B cell (primary cell): ENCODE results near the gene MTHFR. TPM values are rescaled to one million over a fixed set of nuclear protein-coding genes. Genes with fewer than 3 reads are reported as not detected.
A peak's percentile ranks its signal among the peaks of the same experiment; 100 is the strongest.

Source experiments
- ATAC-seq: fragments of 200-7000 bp; cut with Tn5 transposase; one replicate; pipeline ENCODE4 v1.10.0; 2021; ENCODE audit warnings: low read depth, mild to moderate bottlenecking, moderate number of reproducible peaks, moderate library complexity
- CTCF ChIA-PET: fragments of 350-600 bp; sonication (Branson Sonifier 250); formaldehyde crosslinking; loops from one replicate; lab custom pipeline; 2021; ENCODE audit warnings: antibody characterized with exemption, inconsistent platforms; lab: Charles Lee
- POLR2A ChIA-PET: fragments of 350-600 bp; sonication (Branson Sonifier 250); formaldehyde crosslinking; loops from one replicate; lab custom pipeline; 2021; ENCODE audit warnings: antibody characterized with exemption; lab: Charles Lee
- DNase-seq: peaks from one replicate; pipeline ENCODE4 v3.0.0; 2013
- H2AFZ ChIP-seq: 2 replicates; pipeline ENCODE4 v1.6.1; 2012; ENCODE audit warnings: mild to moderate bottlenecking, low read depth, low read length; ENCODE audit not compliant: insufficient read depth, poor library complexity, severe bottlenecking
- H3K27ac ChIP-seq, 2 donors: 1 replicate in 1 of 2; 2 replicates in 1 of 2; pipeline ENCODE4 v1.5.1; 2012 to 2013; ENCODE audit warnings: low read length in 2 of 2, mild to moderate bottlenecking in 2 of 2, moderate library complexity in 1 of 2
- H3K27me3 ChIP-seq, 4 experiments: fragments of 200-600 bp in 1 of 4; sonication (generic) in 1 of 4; replicated peaks in 1 of 4; 1 replicate in 2 of 4; 2 replicates in 2 of 4; pipeline versions ENCODE4 v1.6.1 to v1.7.0; 2013 to 2016; ENCODE audit warnings: low read length in 3 of 4, mild to moderate bottlenecking in 2 of 4, mixed read lengths in 1 of 4, moderate library complexity in 1 of 4; ENCODE audit not compliant: insufficient read depth in 4 of 4, control insufficient read depth in 3 of 4; ENCODE audit errors: control extremely low read depth in 1 of 4
- H3K36me3 ChIP-seq, 2 experiments: replicated peaks in 1 of 2; 1 replicate in 1 of 2; 2 replicates in 1 of 2; pipeline versions ENCODE4 v1.6.1 to v1.7.1; 2013; ENCODE audit warnings: low read length in 1 of 2; ENCODE audit not compliant: insufficient read depth in 2 of 2, control insufficient read depth in 1 of 2; ENCODE audit errors: control extremely low read depth in 1 of 2, extremely low read depth in 1 of 2
- H3K4me1 ChIP-seq, 2 donors: fragments of 200-600 bp in 1 of 2; sonication (generic) in 1 of 2; 1 replicate in 1 of 2; 2 replicates in 1 of 2; pipeline versions ENCODE4 v1.5.1 to v1.6.1; 2013 to 2017; ENCODE audit warnings: low read length in 2 of 2; ENCODE audit not compliant: control insufficient read depth in 2 of 2, insufficient read depth in 2 of 2
- H3K4me2 ChIP-seq: replicated peaks from 2 replicates; pipeline ENCODE3; 2012; ENCODE audit warnings: mild to moderate bottlenecking, low read depth, low read length; ENCODE audit not compliant: poor library complexity, severe bottlenecking
- H3K4me3 ChIP-seq, 5 experiments: fragments of 200-600 bp in 1 of 5; sonication (generic) in 1 of 5; 1 replicate in 3 of 5; 2 replicates in 2 of 5; pipeline versions ENCODE4 v1.5.1 to v1.7.0; 2011 to 2016; ENCODE audit warnings: low read length in 4 of 5, mild to moderate bottlenecking in 4 of 5, low read depth in 2 of 5, control low read depth in 1 of 5, moderate library complexity in 1 of 5; ENCODE audit not compliant: insufficient read depth in 1 of 5; ENCODE audit errors: control extremely low read depth in 1 of 5, extremely low read depth in 1 of 5
- H3K79me2 ChIP-seq: fragments of 200-600 bp; sonication (generic); one replicate; pipeline ENCODE4 v1.6.0; 2016; ENCODE audit warnings: low read length; ENCODE audit not compliant: control insufficient read depth, insufficient read depth
- H3K9ac ChIP-seq: fragments of 200-600 bp; sonication (generic); 2 replicates; pipeline ENCODE4 v1.6.1; 2017; ENCODE audit warnings: mild to moderate bottlenecking, low read length, moderate library complexity
- H3K9me3 ChIP-seq, 3 donors: one replicate each; pipeline versions ENCODE4 v1.6.1 to v1.7.1; 2013; ENCODE audit warnings: low read length in 2 of 3; ENCODE audit not compliant: control insufficient read depth in 2 of 3, insufficient read depth in 1 of 3; ENCODE audit errors: control extremely low read depth in 1 of 3
- H4K20me1 ChIP-seq: 2 replicates; pipeline ENCODE4 v1.6.0; 2012; ENCODE audit warnings: mild to moderate bottlenecking, low read length; ENCODE audit not compliant: insufficient read depth, control insufficient read depth, poor library complexity, severe bottlenecking
- H3K27ac Mint-ChIP-seq: one replicate; pipeline ENCODE4 v1.8.0; 2021; ENCODE audit warnings: mixed read lengths
- H3K27me3 Mint-ChIP-seq: one replicate; pipeline ENCODE4 v1.8.0; 2021; ENCODE audit warnings: mixed read lengths
- H3K4me1 Mint-ChIP-seq: one replicate; pipeline ENCODE4 v1.8.0; 2021; ENCODE audit warnings: mixed read lengths
- H3K4me3 Mint-ChIP-seq: one replicate; pipeline ENCODE4 v1.8.0; 2021; ENCODE audit warnings: mixed read lengths
- H3K9me3 Mint-ChIP-seq: one replicate; pipeline ENCODE4 v1.8.0; 2022; ENCODE audit warnings: mixed read lengths; ENCODE audit not compliant: insufficient read depth
- EZH2 ChIP-seq: IDR thresholded peaks from 2 replicates; pipeline ENCODE4 v1.6.1; 2012; ENCODE audit warnings: borderline replicate concordance, low read depth, mild to moderate bottlenecking, moderate library complexity, low read length; ENCODE audit not compliant: insufficient read depth, poor library complexity, severe bottlenecking
- WGBS: methylation state at CpG from one replicate; pipeline ENCODE4 v1.1.5; 2013; ENCODE audit warnings: missing lambda C conversion rate; ENCODE audit not compliant: insufficient coverage; 5-methylcytosine and 5-hydroxymethylcytosine counted together
- intact Hi-C: fragments of 100-400 bp; cut with micrococcal nuclease; formaldehyde crosslinking; loops from one replicate; pipeline ENCODE4 v1.10.0; 2022
- polyA plus RNA-seq: library from polyadenylated mRNA; depleted of rRNA; stranded (reverse); fragments of >200 nt; gene quantifications from 2 replicates; pipeline ENCODE4 v1.2.3, GENCODE V29; 2012
- total RNA-seq, 2 donors: library from RNA; stranded (reverse); fragments of 120-200 nt in 1 of 2; gene quantifications; 1 replicate in 1 of 2; 2 replicates in 1 of 2; pipeline versions ENCODE4 v1.2.3 to v1.2.4, GENCODE V29; 2013 to 2022
- TF ChIP-seq, protein P1 (sequence below): fragments of 200-600 bp; IDR thresholded peaks from one replicate; pipeline ENCODE4 v1.8.0; 2022; ENCODE audit warnings: antibody characterized with exemption, mild to moderate bottlenecking

The MTHFR gene
- total and polyA plus RNA-seq, 2 donors (not counting 1 experiment from before 2014, with no cell fraction given) = 35.8 to 114 TPM

DNA sequence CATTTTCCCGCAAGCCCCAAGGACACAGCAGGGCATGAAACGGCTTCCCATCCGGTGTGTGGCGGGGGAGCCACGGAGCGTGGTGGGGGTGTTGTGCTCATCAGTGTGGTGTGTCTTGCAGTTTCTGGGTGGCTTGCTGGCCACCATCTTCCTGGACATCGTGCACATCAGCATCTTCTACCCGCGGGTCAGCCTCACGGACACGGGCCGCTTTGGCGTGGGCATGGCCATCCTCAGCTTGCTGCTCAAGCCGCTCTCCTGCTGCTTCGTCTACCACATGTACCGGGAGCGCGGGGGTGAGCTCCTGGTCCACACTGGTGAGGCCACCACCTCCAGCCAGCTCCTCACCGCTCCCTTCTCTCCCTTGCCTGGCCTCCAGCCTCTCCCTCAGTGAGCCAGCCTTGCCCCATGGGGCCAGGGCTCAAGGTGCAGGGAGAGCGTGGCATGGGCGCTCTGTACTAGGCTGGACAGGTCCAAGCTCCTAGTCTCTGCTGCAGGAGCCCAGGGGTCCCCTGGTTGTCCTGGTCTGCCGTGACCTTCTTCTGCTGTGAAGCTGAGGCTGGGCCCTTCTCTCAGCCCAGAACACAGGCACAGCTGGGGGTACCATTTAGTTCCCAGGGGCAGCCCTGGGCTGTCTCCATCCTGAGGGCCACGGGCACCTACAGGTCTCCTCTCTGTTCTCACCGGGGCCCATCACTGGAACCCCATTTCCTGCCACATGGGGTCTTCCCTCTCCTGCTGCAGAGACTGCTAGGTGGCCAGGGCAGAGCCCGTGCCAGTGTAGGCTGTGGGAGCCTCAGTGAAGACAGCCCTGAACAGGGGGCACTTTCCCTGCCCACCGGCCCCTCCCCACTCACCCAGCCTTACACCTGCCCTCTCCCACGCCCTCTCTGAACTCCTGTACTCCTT lies 57.2 kb downstream of the MTHFR start:
- WGBS = 95% methylated on average over 25 of the region's 27 CpGs
- POLR2A ChIA-PET = no interaction called here
- H3K4me1 Mint-ChIP-seq = peaks cover 6% of the 10 kb centered on the region
- no peaks in the 10 kb centered on the region for H3K9me3 Mint-ChIP-seq
- no peak overlapping the region for H3K9ac ChIP-seq
- no peak overlapping the region for H3K4me3 ChIP-seq
- no peak for TF ChIP-seq EZH2
- TF ChIP-seq, protein P1, sequence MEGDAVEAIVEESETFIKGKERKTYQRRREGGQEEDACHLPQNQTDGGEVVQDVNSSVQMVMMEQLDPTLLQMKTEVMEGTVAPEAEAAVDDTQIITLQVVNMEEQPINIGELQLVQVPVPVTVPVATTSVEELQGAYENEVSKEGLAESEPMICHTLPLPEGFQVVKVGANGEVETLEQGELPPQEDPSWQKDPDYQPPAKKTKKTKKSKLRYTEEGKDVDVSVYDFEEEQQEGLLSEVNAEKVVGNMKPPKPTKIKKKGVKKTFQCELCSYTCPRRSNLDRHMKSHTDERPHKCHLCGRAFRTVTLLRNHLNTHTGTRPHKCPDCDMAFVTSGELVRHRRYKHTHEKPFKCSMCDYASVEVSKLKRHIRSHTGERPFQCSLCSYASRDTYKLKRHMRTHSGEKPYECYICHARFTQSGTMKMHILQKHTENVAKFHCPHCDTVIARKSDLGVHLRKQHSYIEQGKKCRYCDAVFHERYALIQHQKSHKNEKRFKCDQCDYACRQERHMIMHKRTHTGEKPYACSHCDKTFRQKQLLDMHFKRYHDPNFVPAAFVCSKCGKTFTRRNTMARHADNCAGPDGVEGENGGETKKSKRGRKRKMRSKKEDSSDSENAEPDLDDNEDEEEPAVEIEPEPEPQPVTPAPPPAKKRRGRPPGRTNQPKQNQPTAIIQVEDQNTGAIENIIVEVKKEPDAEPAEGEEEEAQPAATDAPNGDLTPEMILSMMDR = no peak
- peak overlapping the region; percentile 65 for H2AFZ ChIP-seq
- H3K36me3 ChIP-seq = peaks cover 0 to 27% of the 10 kb centered on the region in 2 experiments
- H3K9me3 ChIP-seq = no peaks in the 10 kb centered on the region
- no peak overlapping the region for H3K27ac ChIP-seq
- peak overlapping the region; percentile 40 for H3K4me2 ChIP-seq
- DNase-seq (no peak), ATAC-seq (no peak)
- H4K20me1 ChIP-seq = no peaks in the 10 kb centered on the region
- H3K27me3 ChIP-seq = no peaks in the 10 kb centered on the region
- H3K79me2 ChIP-seq = peaks cover 5% of the 10 kb centered on the region
- peaks cover 0 to 4% of the 10 kb centered on the region in 2 donors for H3K4me1 ChIP-seq
- H3K27ac Mint-ChIP-seq = peak overlapping the region; percentile 15
- CTCF ChIA-PET = interaction anchor here (0.6 to 2.1 kb wide), 8 partner anchors 12 to 711 kb away, joined by 3 to 10 read pairs (median 4); partner anchors contain the start of genes AGTRAP and FBXO6
- H3K4me3 Mint-ChIP-seq = no peak overlapping the region
- H3K27me3 Mint-ChIP-seq = no peaks in the 10 kb centered on the region
- intact Hi-C loops = no loop called here
